Upper lobe of left lung (tissue), 6 donors: ENCODE results near the gene LRRC8D. TPM values are rescaled to one million over a fixed set of nuclear protein-coding genes. Genes with fewer than 3 reads are reported as not detected.
"Not testable (repeated sequence)": the region's sequence is repeated elsewhere in the genome, so short reads cannot be mapped to it uniquely, and the experiment has no call there.

Experiments
- ATAC-seq, 2 donors: fragments of 200-7000 bp; cut with Tn5 transposase; one replicate each; pipeline ENCODE4 v1.9.1; 2022; ENCODE audit warnings: mild to moderate bottlenecking in 2 of 2, moderate library complexity in 2 of 2; ENCODE audit not compliant: low FRiP score in 2 of 2
- DNase-seq, 2 donors: peaks; one replicate each; pipeline ENCODE4 v3.0.0-alpha.2; 2019 to 2020
- H3K27ac ChIP-seq, 4 donors: fragments of 200-600 bp; sonication (generic); one replicate each; pipeline ENCODE4 v1.5.1; 2016 to 2019
- H3K27me3 ChIP-seq, 4 donors: fragments of 200-600 bp; sonication (generic); one replicate each; pipeline ENCODE4 v1.5.1; 2017 to 2019
- H3K36me3 ChIP-seq, 4 donors: fragments of 200-600 bp; sonication (generic); one replicate each; pipeline ENCODE4 v1.5.1; 2016 to 2019
- H3K4me1 ChIP-seq, 4 donors: fragments of 200-600 bp; sonication (generic); one replicate each; pipeline ENCODE4 v1.5.1; 2018 to 2019
- H3K4me3 ChIP-seq, 4 donors: fragments of 200-600 bp; sonication (generic); one replicate each; pipeline ENCODE4 v1.5.1; 2017 to 2019; ENCODE audit warnings: mild to moderate bottlenecking in 2 of 4, moderate library complexity in 1 of 4
- H3K9me3 ChIP-seq, 4 donors: fragments of 200-600 bp; sonication (generic); one replicate each; pipeline ENCODE4 v1.5.1; 2018 to 2019
- CTCF ChIP-seq, 6 experiments: fragments of 450-650 bp in 4 of 6; fragments of 200-600 bp in 2 of 6; sonication (generic) in 2 of 6; IDR thresholded peaks; one replicate each; pipeline ENCODE4 v1.5.1; 2016 to 2019; ENCODE audit warnings: antibody characterized with exemption in 6 of 6
- EP300 ChIP-seq, 4 donors: sonication (generic); formaldehyde crosslinking; IDR thresholded peaks; one replicate each; pipeline ENCODE4 v1.5.1; 2017; ENCODE audit warnings: antibody characterized with exemption in 4 of 4, control low read depth in 2 of 4
- POLR2A ChIP-seq, 4 donors: fragments of 450-650 bp; IDR thresholded peaks; one replicate each; pipeline ENCODE4 v1.5.1; 2016 to 2017; ENCODE audit warnings: antibody characterized with exemption in 4 of 4, mild to moderate bottlenecking in 2 of 4
- POLR2AphosphoS5 ChIP-seq, 2 donors: sonication (generic); formaldehyde crosslinking; IDR thresholded peaks; one replicate each; pipeline ENCODE4 v1.5.1; 2017; ENCODE audit warnings: antibody characterized with exemption in 2 of 2
- WGBS, 2 donors: methylation state at CpG; one replicate each; pipeline ENCODE4 v1.1.5; 2017 to 2018; 5-methylcytosine and 5-hydroxymethylcytosine counted together
- total RNA-seq, 6 donors: library from RNA; depleted of rRNA in 4 of 6; stranded (reverse); fragments of >200 nt in 4 of 6; gene quantifications; one replicate each; pipeline versions ENCODE4 v1.1.0 to v1.2.1, GENCODE V29; 2016 to 2021
- donor health status: DM: no; HTN: no; CAD: no; lungs with moderate emphysema.
- donor health status: DM: no; HTN: yes; CAD: no; lungs with severe emphysema.

LRRC8D gene
- total RNA-seq, 6 donors from 2014 or later = 3.7 to 24.0 (median 12.2) TPM

- no peaks in the 10 kb centered on the region for H3K9me3 ChIP-seq
- ATAC-seq = no peak
These were observed 157.9 kb downstream of the LRRC8D start for GRCh38 chr1:89978755-89979154.

GRCh38 chr1:89980605-89981004 is 159.8 kb downstream of the LRRC8D start:
- 66 to 72% methylated on average over 4 of the region's 4 CpGs for WGBS, 2 donors
- DNase-seq (no peak), ATAC-seq (no peak)
- H3K4me3 ChIP-seq = no peak overlapping the region
- H3K36me3 ChIP-seq = no peaks in the 10 kb centered on the region
- no peaks in the 10 kb centered on the region for H3K27me3 ChIP-seq
- TF ChIP-seq EP300 (IDR thresholded peaks at IDR 0.05) = no peak
- no peak for TF ChIP-seq POLR2A (IDR thresholded peaks at IDR 0.05)
- no peak for TF ChIP-seq POLR2AphosphoS5 (IDR thresholded peaks at IDR 0.05)
- no peak for TF ChIP-seq CTCF (IDR thresholded peaks at IDR 0.05)
- H3K4me1 ChIP-seq = no peaks in the 10 kb centered on the region
- H3K9me3 ChIP-seq = no peaks in the 10 kb centered on the region
- H3K27ac ChIP-seq = no peak overlapping the region

More at GRCh38 chr1:89978755-89979154, 157.9 kb downstream of the LRRC8D start:
- Histone ChIP-seq H3K36me3 (no peaks in the 10 kb centered on the region), H3K4me1 (peaks cover 0 to 3% (median 1%) of the 10 kb centered on the region in 4 donors), H3K4me3 (no peak overlapping the region), H3K27me3 (no peaks in the 10 kb centered on the region), H3K27ac (no peak overlapping the region)
- DNase-seq = no peak
- 96 to 97% methylated on average over 1 of the region's 1 CpG for WGBS, 2 donors
- TF ChIP-seq POLR2A (IDR thresholded peaks at IDR 0.05) = no peak
- no peak for TF ChIP-seq POLR2AphosphoS5 (IDR thresholded peaks at IDR 0.05)
- no peak for TF ChIP-seq EP300 (IDR thresholded peaks at IDR 0.05)
- TF ChIP-seq CTCF (IDR thresholded peaks at IDR 0.05) = no peak

- not testable (repeated sequence) for H3K4me1 ChIP-seq, ATAC-seq, H3K27ac ChIP-seq, H3K9me3 ChIP-seq, H3K27me3 ChIP-seq, H3K36me3 ChIP-seq, DNase-seq, H3K4me3 ChIP-seq
- WGBS, 2 donors = 86 to 97% methylated on average over 2 of the region's 2 CpGs
These were observed 162.0 kb downstream of the LRRC8D start for GRCh38 chr1:89982846-89983245.

GRCh38 chr1:89984564-89985116 is 163.8 kb downstream of the LRRC8D start:
- not testable (repeated sequence) for H3K27me3 ChIP-seq, H3K27ac ChIP-seq, H3K9me3 ChIP-seq, H3K4me1 ChIP-seq, ATAC-seq, H3K4me3 ChIP-seq, H3K36me3 ChIP-seq
- 96 to 97% methylated on average over 9 to 33 of the region's 33 CpGs for WGBS, 2 donors
- DNase-seq = peak in 1 of 2 donors; percentile 79

- Histone ChIP-seq H3K9me3 (no peaks in the 10 kb centered on the region), H3K4me3 (no peak overlapping the region), H3K36me3 (no peaks in the 10 kb centered on the region), H3K4me1 (no peaks in the 10 kb centered on the region), H3K27me3 (no peaks in the 10 kb centered on the region), H3K27ac (no peak overlapping the region)
- DNase-seq (no peak), ATAC-seq (no peak)
- no peak for TF ChIP-seq POLR2AphosphoS5 (IDR thresholded peaks at IDR 0.05)
- TF ChIP-seq EP300 (IDR thresholded peaks at IDR 0.05) = no peak
- no peak for TF ChIP-seq POLR2A (IDR thresholded peaks at IDR 0.05)
- TF ChIP-seq CTCF (IDR thresholded peaks at IDR 0.05) = no peak
These were observed 165.2 kb downstream of the LRRC8D start for GRCh38 chr1:89986020-89986419.

Other genes with a start within 250 kb of the LRRC8D start
- 10 to 100 TPM in 5 of 6 donors, 1 to 10 TPM in 1; 5.2 to 12.5 (median 11.6) TPM for gene LRRC8C, start 187.9 kb upstream of the LRRC8D start, total RNA-seq
- 10 to 100 TPM in 5 of 6 donors, 1 to 10 TPM in 1; 9.2 to 32.5 (median 17.4) TPM for gene ZNF326, start 174.1 kb downstream of the LRRC8D start, total RNA-seq